Parathyroid adenoma (tissue), 2 donors: Measurements from ENCODE around the gene KRTDAP.
"Not testable (repeated sequence)": the region's sequence is repeated elsewhere in the genome, so short reads cannot be mapped to it uniquely, and the experiment has no call there.

Experiments
- H2AFZ ChIP-seq: fragments of 300-600 bp; sonication (generic); one replicate; pipeline ENCODE4 v1.7.0; 2017; ENCODE audit warnings: antibody characterized with exemption, mild to moderate bottlenecking
- H3K27ac ChIP-seq: fragments of 300-600 bp; sonication (generic); one replicate; pipeline ENCODE4 v1.7.0; 2017
- H3K27me3 ChIP-seq: fragments of 300-600 bp; sonication (generic); one replicate; pipeline ENCODE4 v1.7.0; 2017; ENCODE audit warnings: low read length; ENCODE audit not compliant: control insufficient read depth, insufficient read depth
- H3K36me3 ChIP-seq: fragments of 300-600 bp; sonication (generic); one replicate; pipeline ENCODE4 v1.7.0; 2017; ENCODE audit warnings: low read length; ENCODE audit not compliant: control insufficient read depth, insufficient read depth
- H3K4me1 ChIP-seq: fragments of 300-600 bp; sonication (generic); one replicate; pipeline ENCODE4 v1.7.0; 2017; ENCODE audit warnings: control low read depth
- H3K4me2 ChIP-seq: fragments of 300-600 bp; sonication (generic); one replicate; pipeline ENCODE4 v1.7.0; 2017; ENCODE audit warnings: low read length
- H3K4me3 ChIP-seq: fragments of 300-600 bp; sonication (generic); one replicate; pipeline ENCODE4 v1.7.0; 2017; ENCODE audit warnings: low read depth, low read length
- H3K79me2 ChIP-seq: fragments of 300-600 bp; sonication (generic); one replicate; pipeline ENCODE4 v1.7.0; 2017; ENCODE audit warnings: control low read depth
- H3K9ac ChIP-seq: fragments of 300-600 bp; sonication (generic); one replicate; pipeline ENCODE4 v1.7.0; 2017; ENCODE audit warnings: mild to moderate bottlenecking
- H3K9me3 ChIP-seq: fragments of 300-600 bp; sonication (generic); one replicate; pipeline ENCODE4 v1.7.0; 2017; ENCODE audit warnings: low read length; ENCODE audit not compliant: control insufficient read depth
- TF ChIP-seq, protein P1 (sequence below): fragments of 300-600 bp; sonication (generic); IDR thresholded peaks from one replicate; pipeline ENCODE4 v1.7.0; 2017; ENCODE audit warnings: antibody characterized with exemption, mild to moderate bottlenecking
- donor health status: primary hyperparathyroidism.

The KRTDAP gene

DNA sequence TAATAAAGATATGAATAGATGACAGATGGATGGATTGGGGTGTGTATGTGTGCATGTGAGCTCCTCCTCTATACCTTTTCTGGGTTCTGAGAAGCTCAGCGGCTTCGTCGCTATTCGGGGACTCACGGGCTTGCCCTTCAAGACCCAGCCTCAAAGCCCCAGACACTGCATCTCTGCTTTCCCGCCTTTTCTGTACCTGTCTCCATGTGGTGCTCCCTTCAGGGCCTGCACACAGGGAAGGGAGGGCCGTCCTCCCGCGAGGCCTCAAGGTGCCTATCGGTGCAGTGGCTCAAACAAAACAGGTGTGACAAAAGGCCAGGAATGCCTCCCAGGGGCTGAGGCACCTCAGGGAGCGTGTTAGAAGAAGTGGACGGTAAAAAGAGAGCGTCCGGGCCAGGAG lies 16.2 kb downstream of the KRTDAP start:
- H2AFZ ChIP-seq = no peak overlapping the region
- TF ChIP-seq, protein P1, sequence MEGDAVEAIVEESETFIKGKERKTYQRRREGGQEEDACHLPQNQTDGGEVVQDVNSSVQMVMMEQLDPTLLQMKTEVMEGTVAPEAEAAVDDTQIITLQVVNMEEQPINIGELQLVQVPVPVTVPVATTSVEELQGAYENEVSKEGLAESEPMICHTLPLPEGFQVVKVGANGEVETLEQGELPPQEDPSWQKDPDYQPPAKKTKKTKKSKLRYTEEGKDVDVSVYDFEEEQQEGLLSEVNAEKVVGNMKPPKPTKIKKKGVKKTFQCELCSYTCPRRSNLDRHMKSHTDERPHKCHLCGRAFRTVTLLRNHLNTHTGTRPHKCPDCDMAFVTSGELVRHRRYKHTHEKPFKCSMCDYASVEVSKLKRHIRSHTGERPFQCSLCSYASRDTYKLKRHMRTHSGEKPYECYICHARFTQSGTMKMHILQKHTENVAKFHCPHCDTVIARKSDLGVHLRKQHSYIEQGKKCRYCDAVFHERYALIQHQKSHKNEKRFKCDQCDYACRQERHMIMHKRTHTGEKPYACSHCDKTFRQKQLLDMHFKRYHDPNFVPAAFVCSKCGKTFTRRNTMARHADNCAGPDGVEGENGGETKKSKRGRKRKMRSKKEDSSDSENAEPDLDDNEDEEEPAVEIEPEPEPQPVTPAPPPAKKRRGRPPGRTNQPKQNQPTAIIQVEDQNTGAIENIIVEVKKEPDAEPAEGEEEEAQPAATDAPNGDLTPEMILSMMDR = no peak
- H3K27me3 ChIP-seq = no peaks in the 10 kb centered on the region
- H3K4me2 ChIP-seq = no peak overlapping the region
- H3K27ac ChIP-seq = no peak overlapping the region
- H3K9me3 ChIP-seq = no peaks in the 10 kb centered on the region
- H3K9ac ChIP-seq = no peak overlapping the region
- no peaks in the 10 kb centered on the region for H3K79me2 ChIP-seq
- no peaks in the 10 kb centered on the region for H3K36me3 ChIP-seq
- H3K4me1 ChIP-seq = peaks cover 7% of the 10 kb centered on the region
- no peak overlapping the region for H3K4me3 ChIP-seq

GRCh38 chr19:35471946-35472345 lies 18.3 kb downstream of the KRTDAP start:
- Histone ChIP-seq H3K79me2 (no peaks in the 10 kb centered on the region), H3K36me3 (no peaks in the 10 kb centered on the region), H3K4me3 (no peak overlapping the region), H3K27ac (no peak overlapping the region), H3K9ac (no peak overlapping the region), H3K4me1 (peaks cover 5% of the 10 kb centered on the region), H3K9me3 (no peaks in the 10 kb centered on the region), H3K4me2 (no peak overlapping the region), H2AFZ (no peak overlapping the region), H3K27me3 (no peaks in the 10 kb centered on the region)
- TF ChIP-seq, protein P1 = no peak

DNA sequence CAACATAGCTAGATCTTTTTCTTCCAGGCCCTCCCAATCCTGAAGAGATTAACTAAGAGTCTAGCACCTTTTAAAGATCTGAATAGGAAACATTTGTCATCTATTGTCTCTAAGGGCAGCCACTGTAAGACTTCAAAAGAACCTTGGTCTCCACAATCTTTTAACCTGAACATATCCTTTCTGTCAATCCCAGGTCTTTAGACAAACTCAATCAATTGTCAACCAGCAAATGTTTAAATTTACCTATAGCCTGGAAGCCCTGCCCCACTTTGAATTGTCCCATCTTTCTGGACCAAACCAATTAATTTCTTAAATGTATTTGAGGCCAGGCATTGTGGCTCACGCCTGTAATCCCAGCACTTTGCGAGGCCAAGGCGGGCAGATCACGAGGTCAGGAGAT lies 19.2 kb downstream of the KRTDAP start:
- H3K27me3 ChIP-seq, H3K36me3 ChIP-seq, H3K4me1 ChIP-seq, H3K79me2 ChIP-seq, H3K27ac ChIP-seq, H2AFZ ChIP-seq, H3K4me3 ChIP-seq, H3K9ac ChIP-seq, H3K9me3 ChIP-seq, H3K4me2 ChIP-seq: not testable (repeated sequence)

GRCh38 chr19:35470128-35470527 lies 20.1 kb downstream of the KRTDAP start:
- Histone ChIP-seq H3K4me3 (no peak overlapping the region), H3K4me2 (no peak overlapping the region), H3K27me3 (no peaks in the 10 kb centered on the region), H3K36me3 (no peaks in the 10 kb centered on the region), H3K4me1 (peaks cover 5% of the 10 kb centered on the region), H2AFZ (no peak overlapping the region), H3K9me3 (no peaks in the 10 kb centered on the region), H3K27ac (no peak overlapping the region), H3K79me2 (no peaks in the 10 kb centered on the region), H3K9ac (no peak overlapping the region)
- TF ChIP-seq, protein P1 = no peak

- H3K27ac ChIP-seq = no peak overlapping the region
- H3K9me3 ChIP-seq = no peaks in the 10 kb centered on the region
- H3K4me2 ChIP-seq = no peak overlapping the region
- H3K9ac ChIP-seq = no peak overlapping the region
- peaks cover 5% of the 10 kb centered on the region for H3K4me1 ChIP-seq
- TF ChIP-seq, protein P1 = peak; percentile 89
- no peak overlapping the region for H3K4me3 ChIP-seq
- H3K36me3 ChIP-seq = no peaks in the 10 kb centered on the region
- no peaks in the 10 kb centered on the region for H3K79me2 ChIP-seq
- no peak overlapping the region for H2AFZ ChIP-seq
- H3K27me3 ChIP-seq = no peaks in the 10 kb centered on the region
Measured at GRCh38 chr19:35468637-35469036, 21.6 kb downstream of the KRTDAP start.
